Right atrium auricular region (tissue), 2 donors: Measurements from ENCODE around the gene ARPP19. TPM values are rescaled to one million over a fixed set of nuclear protein-coding genes. Genes with fewer than 3 reads are reported as not detected.

Experiments used
- DNase-seq: peaks from one replicate; pipeline ENCODE4 v3.0.0-alpha.2; 2019; ENCODE audit warnings: low spot score
- H3K27ac ChIP-seq, 2 donors: fragments of 200-600 bp; sonication (generic); 1 replicate in 1 of 2; 2 replicates in 1 of 2; pipeline ENCODE4 v1.5.1; 2016 to 2019
- H3K27me3 ChIP-seq, 2 donors: fragments of 200-600 bp; sonication (generic); one replicate each; pipeline versions ENCODE4 v1.5.1 to v1.6.0; 2017 to 2019
- H3K36me3 ChIP-seq: fragments of 200-600 bp; sonication (generic); one replicate; pipeline ENCODE4 v1.5.1; 2016
- H3K4me1 ChIP-seq, 2 donors: fragments of 200-600 bp; sonication (generic); one replicate each; pipeline versions ENCODE4 v1.5.1 to v1.6.0; 2017 to 2019
- H3K4me3 ChIP-seq, 2 donors: fragments of 200-600 bp; sonication (generic); 1 replicate in 1 of 2; 2 replicates in 1 of 2; pipeline ENCODE4 v1.5.1; 2017 to 2019; ENCODE audit warnings: mild to moderate bottlenecking in 1 of 2, moderate library complexity in 1 of 2
- H3K9me3 ChIP-seq, 2 donors: fragments of 200-600 bp; sonication (generic); one replicate each; pipeline ENCODE4 v1.5.1; 2019
- total RNA-seq, 2 donors: library from RNA; depleted of rRNA; stranded (reverse); fragments of >200 nt; gene quantifications; one replicate each; pipeline ENCODE4 v1.1.0, GENCODE V29; 2016
- TF ChIP-seq, protein P1 (sequence below), 2 donors: fragments of 200-600 bp; sonication (generic); IDR thresholded peaks; one replicate each; pipeline ENCODE4 v1.5.1; 2019; ENCODE audit warnings: antibody characterized with exemption in 2 of 2

ARPP19 gene, protein sequence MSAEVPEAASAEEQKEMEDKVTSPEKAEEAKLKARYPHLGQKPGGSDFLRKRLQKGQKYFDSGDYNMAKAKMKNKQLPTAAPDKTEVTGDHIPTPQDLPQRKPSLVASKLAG
- total RNA-seq: 10 to 100 TPM; 82.7 to 94.3 TPM

DNA sequence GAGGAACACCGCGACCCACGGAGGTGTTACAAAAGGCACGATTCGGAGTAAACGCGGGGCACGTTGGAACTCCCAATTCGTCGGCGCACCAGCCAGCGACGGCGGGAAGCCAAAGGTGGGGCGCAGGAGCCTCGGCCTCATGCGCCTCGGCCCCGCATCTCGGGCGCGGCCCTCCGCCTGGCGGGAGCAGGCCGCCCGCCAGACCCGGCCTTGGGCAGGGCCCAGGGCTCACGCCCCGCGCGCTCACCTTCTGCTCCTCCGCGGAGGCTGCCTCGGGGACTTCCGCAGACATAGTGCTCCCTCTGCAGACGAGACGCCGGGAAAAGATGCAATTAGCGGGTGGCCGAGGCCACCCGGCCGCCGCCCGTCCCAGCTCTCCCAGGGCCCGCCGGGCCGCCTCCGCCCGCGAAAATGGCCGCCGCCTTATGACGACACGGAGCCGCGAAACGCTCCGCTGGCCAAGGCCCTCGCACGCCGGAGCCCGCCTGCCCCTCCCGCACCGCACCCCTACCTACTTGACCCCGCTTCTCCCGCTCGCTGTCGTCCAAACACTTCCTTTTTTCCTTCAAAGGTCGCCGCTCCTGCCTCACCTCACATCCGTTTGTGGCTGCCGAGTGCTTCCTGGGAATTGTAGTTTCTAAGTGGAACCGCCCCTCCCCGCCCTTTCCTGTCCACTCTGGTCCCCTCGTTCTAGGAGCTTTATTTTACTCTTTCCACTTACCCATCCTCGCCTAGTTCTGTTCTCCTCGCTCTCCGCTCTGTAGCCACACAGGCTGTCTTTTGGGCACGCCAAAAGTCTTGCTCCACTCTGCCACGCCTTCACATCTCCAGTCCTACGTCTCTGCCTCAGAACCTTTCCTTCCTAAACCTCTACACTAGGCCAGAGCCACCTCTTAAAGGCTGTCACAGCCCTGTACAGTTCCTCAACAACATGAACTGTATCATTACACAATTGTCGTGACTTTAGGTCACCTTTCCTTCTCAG is at the start of gene ARPP19:
Gene ARPP19, minus strand, starts transcription at position 430 of the 985 bp plus-strand sequence. Its CDS starts 138 bp downstream, at position 292.
- Histone ChIP-seq H3K27me3 (no peaks in the 10 kb centered on the region), H3K4me1 (peaks cover 0 to 33% of the 10 kb centered on the region in 2 donors), H3K27ac (peak within 1 kb of the TSS; percentile 94 to 95), H3K36me3 (no peaks in the 10 kb centered on the region), H3K9me3 (no peaks in the 10 kb centered on the region), H3K4me3 (peak within 1 kb of the TSS; percentile 67 to 76)
- TF ChIP-seq, protein P1, sequence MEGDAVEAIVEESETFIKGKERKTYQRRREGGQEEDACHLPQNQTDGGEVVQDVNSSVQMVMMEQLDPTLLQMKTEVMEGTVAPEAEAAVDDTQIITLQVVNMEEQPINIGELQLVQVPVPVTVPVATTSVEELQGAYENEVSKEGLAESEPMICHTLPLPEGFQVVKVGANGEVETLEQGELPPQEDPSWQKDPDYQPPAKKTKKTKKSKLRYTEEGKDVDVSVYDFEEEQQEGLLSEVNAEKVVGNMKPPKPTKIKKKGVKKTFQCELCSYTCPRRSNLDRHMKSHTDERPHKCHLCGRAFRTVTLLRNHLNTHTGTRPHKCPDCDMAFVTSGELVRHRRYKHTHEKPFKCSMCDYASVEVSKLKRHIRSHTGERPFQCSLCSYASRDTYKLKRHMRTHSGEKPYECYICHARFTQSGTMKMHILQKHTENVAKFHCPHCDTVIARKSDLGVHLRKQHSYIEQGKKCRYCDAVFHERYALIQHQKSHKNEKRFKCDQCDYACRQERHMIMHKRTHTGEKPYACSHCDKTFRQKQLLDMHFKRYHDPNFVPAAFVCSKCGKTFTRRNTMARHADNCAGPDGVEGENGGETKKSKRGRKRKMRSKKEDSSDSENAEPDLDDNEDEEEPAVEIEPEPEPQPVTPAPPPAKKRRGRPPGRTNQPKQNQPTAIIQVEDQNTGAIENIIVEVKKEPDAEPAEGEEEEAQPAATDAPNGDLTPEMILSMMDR (IDR thresholded peaks at IDR 0.05): peak in 1 of 2 donors; percentile 50
- DNase-seq: peak; percentile 89

DNA sequence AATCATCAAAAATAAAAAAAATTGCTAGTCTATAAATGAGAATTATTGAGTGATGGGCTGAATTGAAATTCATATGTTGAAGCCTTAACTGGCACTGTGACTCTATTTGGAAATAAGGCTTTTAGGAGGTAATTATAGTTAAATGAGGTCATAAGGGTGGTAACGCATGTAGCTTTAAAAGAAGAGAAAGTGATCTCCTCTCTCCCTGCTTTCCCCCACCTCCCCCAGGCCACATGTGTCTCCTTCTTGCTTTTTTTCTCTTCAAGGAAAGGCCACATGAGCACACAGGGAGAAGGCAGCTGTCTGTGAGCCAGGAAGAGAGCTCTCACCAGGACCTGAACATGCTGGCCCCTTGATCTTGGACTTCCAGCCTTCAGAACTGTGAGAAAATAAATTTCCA is 48.2 kb upstream of the ARPP19 start:
- H3K36me3 ChIP-seq: peaks cover 41% of the 10 kb centered on the region

DNA sequence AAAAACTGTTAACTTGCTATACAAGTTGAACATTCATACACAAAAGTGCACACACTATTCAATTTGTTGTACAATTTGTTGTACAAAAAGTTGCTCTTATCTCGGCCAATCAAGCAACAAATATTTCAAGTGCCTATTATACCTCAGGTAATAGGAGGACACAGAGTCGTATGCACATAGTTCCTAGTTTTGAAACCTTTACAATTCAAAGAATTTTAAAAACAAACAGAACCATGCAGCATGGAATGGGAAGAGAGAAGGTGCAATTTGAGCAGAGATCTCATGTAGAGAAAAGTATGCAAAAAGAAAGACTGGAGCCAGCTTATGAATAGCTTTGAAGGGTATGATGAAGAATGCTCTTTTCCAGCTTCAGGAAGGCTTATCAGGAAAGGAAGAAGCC is 46.5 kb upstream of the ARPP19 start:
- Histone ChIP-seq H3K9me3 (no peaks in the 10 kb centered on the region), H3K36me3 (peaks cover 48% of the 10 kb centered on the region), H3K4me1 (no peaks in the 10 kb centered on the region), H3K4me3 (no peak overlapping the region), H3K27me3 (no peaks in the 10 kb centered on the region), H3K27ac (no peak overlapping the region)
- TF ChIP-seq, protein P1 (IDR thresholded peaks at IDR 0.05): no peak
- no peak for DNase-seq

More for the DNA sequence above, 48.2 kb upstream of the ARPP19 start:
- Histone ChIP-seq H3K9me3 (no peaks in the 10 kb centered on the region), H3K4me3 (no peak overlapping the region), H3K27me3 (no peaks in the 10 kb centered on the region), H3K4me1 (no peaks in the 10 kb centered on the region), H3K27ac (no peak overlapping the region)
- TF ChIP-seq, protein P1 (IDR thresholded peaks at IDR 0.05): no peak
- DNase-seq: no peak

DNA sequence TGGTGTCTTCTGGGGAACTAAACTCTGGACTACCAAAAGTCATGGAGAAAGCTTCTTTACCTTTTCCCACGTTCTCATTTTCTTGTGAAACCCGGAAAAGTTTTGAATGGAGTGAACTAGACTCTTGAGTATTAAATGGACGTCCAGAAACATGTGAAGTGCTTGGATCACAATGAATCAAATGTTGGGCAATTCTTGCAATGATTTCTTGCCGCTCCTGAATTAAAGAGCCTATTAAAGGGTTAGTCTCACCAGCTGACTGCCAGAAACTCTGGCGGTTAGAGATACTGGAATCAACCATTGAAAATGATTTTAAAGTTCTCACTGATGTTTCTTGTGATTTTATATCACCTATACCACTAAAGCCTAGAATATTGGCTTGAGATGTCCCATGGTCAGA is 40.8 kb upstream of the ARPP19 start:
- no peak for DNase-seq
- H3K27ac ChIP-seq: no peak overlapping the region
- TF ChIP-seq, protein P1 (IDR thresholded peaks at IDR 0.05): no peak
- peaks cover 73% of the 10 kb centered on the region for H3K36me3 ChIP-seq
- H3K27me3 ChIP-seq: no peaks in the 10 kb centered on the region
- H3K4me3 ChIP-seq: no peak overlapping the region
- no peaks in the 10 kb centered on the region for H3K4me1 ChIP-seq
- no peaks in the 10 kb centered on the region for H3K9me3 ChIP-seq

DNA sequence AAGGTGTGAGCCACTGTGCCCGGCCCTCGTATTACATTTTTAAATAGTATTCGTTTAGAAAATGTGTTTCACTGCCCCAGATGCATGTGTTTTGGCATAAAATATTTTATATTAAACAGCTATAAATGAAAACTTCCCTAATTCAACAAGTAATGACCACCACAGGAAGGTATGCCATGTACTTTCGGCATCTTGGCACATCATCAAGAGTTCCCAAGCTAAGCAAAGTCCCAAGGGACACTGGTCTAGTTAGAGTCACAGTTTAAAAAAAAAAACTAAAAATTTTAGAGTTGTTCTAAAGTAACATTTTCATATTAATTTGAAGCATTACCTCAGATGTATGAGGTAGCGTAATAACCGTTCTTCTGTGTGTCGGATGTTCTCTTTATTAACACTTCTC is 15.6 kb upstream of the ARPP19 start:
- no peaks in the 10 kb centered on the region for H3K27me3 ChIP-seq
- TF ChIP-seq, protein P1 (IDR thresholded peaks at IDR 0.05): no peak
- H3K4me1 ChIP-seq: no peaks in the 10 kb centered on the region
- H3K36me3 ChIP-seq: peaks cover 33% of the 10 kb centered on the region
- H3K4me3 ChIP-seq: no peak overlapping the region
- no peak overlapping the region for H3K27ac ChIP-seq
- DNase-seq: no peak
- no peaks in the 10 kb centered on the region for H3K9me3 ChIP-seq
